ENCODE results near the gene CAPN12.
A peak's percentile ranks its signal among the peaks of the same experiment; 100 is the strongest.

CAPN12 gene

DNA sequence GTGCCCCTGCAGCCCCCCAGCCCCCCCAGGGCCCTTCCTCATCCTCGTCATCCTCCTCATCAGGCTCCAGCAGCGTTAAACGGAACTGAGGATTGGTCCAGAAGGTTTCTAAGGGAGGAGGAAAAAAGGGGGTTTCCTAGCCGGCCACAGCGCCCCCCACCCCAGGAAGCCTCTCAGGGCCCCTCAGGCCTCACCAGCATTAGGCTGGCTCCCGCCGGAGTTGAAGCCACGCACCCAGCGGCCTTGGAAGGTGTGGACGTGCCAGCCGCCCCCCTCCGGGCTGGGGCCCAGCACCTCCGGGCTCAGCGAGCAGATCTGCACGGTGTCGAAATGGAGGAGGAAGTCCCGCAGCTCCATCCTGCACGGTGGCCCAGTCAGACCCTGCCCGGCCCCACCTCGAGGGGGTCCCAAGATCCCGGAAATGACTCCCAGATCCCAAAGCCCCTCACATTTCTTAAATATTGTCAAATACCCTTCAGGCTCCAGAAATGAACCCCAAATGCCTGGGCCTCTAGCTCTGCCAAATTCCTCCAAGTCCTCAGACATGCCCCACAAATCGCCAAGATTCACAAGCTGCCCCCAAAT is 6.9 kb downstream of the CAPN12 start:
- no peak for DNase-seq (ENCODE audit: low spot score)

DNA sequence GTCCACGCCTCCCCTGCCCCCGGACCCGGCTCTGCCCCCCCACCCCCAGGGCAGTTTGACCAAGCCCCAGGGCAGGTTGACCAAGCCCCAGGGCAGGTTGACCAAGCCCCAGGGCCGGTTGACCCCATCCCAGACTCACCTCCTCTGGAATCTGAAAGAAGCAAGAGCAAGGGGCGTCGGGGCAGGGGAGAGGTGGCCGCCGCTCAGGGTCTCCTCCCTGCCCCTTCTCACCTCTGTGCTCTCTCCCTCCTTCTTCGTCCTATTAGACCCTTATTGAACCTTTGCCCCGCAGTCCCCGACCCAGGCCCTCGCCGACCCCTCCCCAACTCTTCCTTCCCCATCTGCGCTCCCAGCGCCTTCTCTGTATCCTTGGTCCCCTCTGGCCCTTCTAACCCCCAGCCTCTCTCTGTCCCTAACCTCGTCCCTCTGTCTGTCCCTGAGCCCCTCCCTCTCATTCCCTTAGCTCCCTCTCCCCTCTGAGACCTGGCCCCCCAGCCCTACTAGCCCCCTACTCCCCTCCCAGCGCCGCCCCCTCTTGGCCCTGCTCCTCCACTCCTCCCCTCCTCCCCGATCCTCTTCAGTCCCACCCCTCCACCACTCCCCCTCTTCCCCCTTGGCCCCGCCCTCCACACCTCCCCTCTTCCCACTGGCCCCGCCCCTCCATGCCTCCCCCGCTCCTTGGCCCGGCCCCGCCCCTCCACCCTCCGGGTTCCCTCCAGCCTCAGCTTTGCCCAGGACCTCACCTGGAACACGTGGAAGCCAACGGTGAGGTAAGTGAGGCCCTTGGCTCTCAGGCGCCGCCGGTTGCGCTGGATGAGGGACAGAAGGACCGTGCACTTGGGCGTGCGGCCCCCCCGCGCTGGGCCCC is 7.6 kb downstream of the CAPN12 start:
- no peak for DNase-seq (ENCODE audit: low spot score)

DNA sequence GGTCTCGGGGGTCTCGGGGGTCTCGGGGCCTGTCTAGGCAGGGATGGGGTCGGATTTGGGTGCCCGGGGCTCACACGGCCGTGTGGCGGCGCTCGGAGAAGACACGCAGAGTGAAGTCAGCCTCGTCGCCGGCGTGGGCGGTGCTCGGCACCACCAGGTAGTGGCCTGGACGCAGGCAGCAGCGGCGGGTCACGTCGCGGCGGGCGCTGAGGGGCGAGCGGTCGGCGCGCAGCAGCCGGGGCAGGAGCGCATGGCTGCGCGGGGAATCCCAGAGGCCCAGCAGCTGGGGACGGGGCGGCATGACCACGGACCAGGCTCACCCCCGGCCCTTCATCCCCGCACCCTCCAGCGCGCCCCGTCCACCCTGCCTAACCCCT is 8.2 kb downstream of the CAPN12 start:
- DNase-seq (ENCODE audit: low spot score): no peak

DNA sequence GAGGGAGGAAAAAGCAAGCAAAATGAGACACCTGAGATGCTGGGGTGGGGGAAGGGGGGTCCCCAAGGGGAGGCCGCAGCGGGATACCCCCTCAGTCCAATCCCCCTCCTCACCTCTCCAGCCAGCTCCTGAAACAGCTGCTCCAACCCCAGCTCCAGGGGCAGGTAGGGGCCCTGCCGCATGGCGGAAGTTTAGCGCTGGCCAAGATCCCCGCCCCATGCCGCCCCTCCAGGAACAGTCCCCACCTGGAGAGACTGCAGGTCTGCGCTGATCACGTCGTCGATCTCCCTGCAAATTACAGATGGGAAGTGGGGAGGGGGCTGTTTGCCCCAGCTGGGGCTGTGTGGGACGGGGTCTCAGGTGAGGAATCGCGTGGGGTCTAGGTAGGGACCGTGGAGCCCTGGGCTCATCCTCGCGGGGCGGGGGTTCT is 9.0 kb downstream of the CAPN12 start:
- DNase-seq (ENCODE audit: low spot score): no peak

DNA sequence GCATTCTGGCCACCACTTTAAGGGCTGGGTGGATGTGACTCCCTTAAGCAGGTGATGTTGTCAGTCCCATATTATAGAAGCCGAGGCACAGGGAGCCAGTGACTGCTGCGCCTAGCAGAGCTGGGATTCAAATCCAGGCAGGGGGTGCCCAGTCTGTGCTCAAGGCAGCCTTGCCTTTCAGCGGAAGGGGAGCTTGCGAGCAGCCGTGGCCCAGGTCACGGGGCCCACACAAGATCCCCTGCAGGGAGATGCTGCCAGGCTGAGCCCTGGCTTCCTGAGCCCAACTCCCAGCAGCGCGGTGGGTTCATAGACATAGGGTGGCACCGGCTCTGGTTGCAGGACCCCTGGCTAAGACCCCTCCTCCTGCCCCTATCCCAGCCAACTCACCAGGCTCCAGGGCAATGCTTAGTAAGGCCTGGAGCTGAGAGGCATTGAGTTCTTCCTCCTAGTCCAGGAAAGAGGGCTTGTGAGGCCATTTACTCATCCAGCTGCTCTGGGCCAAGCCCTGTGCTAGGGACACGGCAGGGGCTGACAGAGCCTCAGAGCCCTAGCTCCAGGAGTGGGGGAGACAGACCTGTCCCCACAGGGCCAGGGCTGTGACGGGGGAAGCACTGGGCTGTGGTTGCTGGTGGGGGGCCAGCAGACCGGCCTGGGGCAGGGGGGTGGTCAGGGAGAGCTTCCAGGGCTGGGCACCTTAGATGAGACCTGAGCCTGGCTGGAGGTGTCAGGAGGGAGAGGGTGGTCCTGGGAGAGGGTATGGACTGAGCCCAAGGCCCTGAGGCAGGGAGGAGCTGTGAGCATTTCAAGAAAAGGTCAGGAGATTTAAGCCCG is 9.6 kb downstream of the CAPN12 start:
- DNase-seq (ENCODE audit: low spot score): no peak

DNA sequence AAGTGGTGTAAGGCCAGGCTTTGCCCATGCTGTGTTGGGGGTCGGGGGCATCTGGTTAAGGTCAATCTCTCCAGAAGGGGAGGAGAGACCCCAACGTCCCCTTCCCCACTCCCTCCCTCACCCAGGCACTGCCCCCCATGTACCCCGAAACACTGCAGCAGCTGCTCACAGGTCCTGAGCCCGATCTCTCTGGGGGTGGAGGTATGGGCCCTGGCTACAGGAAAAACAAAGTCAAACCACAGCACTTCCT is 10.2 kb downstream of the CAPN12 start:
- DNase-seq (ENCODE audit: low spot score): no peak

DNA sequence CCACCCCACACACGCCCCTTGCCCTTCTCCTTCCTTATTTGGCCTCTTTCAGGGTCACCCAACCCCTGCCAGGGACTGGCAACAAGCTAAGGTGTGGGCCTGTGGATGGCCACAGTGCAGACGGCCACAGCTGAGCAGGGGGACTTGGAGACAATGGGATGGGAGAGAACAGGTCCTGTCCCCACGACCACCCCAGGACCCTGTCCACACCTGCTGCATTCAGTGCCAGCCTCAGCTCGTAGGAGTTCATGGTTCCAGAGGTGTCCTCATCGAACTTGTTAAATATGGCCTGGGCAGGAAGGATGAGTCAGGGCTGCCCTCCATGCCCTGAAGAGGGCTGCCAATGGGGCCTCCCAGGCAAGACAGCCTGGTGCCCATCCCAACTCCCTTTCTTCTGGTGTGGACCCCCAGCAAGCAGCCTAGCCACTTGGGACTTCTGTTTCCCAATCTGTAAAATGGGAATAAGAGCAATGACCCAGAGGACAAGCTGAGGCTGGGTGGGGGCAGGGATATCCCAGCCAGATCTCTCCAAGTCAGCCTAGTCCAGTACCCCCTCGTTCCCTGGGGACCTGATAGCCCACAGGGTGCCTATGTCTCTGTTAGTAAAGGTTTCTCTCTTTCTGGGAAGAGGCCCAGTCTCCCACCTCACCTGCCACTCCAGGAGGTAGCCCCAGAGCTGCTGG is 10.6 kb downstream of the CAPN12 start:
- no peak for DNase-seq (ENCODE audit: low spot score)

DNA sequence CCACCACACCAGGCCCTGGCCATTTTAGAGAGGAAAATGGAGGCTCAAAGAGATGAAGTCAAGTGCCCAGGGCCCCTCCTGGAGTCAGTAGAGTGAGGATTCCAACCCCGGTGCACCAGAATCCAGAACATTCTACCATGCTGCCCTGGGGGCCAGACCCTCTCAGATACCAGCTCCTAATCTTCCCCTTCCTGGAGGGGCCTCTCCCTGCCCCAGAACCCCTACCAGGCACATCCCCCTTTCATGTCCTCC is 11.1 kb downstream of the CAPN12 start:
- no peak for DNase-seq (ENCODE audit: low spot score)

DNA sequence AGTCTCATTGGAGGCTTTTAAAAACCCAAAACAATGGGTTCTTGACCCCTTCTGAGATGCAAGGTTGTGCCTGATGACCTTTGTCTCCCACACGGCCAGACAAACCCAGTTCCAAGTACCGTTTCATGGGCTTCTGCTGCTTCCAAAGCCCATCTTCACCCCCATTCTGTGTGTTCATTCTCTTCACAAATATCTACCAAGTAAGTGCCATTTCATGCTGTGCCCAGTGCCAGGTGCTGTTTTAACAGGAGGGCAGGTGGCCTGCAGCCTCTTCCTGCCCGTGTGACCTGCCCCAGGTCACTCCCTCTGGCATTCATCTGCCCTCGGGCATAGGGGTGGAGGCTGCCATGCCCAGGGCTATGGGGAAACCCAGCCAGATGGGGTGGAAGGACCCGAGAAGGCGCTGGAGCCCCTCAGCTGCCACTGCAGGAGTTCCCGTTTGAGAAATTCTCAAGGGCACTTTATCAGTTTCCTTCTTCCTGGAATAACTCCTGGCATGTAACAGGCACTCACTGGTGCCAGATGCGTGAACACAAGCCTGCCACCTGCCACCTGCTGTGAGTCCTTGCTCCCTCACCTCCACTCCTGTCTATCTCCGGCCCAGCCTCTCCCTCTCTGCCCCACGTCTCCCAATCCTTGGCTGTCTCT is 12.5 kb downstream of the CAPN12 start:
- no peak for DNase-seq (ENCODE audit: low spot score)

DNA sequence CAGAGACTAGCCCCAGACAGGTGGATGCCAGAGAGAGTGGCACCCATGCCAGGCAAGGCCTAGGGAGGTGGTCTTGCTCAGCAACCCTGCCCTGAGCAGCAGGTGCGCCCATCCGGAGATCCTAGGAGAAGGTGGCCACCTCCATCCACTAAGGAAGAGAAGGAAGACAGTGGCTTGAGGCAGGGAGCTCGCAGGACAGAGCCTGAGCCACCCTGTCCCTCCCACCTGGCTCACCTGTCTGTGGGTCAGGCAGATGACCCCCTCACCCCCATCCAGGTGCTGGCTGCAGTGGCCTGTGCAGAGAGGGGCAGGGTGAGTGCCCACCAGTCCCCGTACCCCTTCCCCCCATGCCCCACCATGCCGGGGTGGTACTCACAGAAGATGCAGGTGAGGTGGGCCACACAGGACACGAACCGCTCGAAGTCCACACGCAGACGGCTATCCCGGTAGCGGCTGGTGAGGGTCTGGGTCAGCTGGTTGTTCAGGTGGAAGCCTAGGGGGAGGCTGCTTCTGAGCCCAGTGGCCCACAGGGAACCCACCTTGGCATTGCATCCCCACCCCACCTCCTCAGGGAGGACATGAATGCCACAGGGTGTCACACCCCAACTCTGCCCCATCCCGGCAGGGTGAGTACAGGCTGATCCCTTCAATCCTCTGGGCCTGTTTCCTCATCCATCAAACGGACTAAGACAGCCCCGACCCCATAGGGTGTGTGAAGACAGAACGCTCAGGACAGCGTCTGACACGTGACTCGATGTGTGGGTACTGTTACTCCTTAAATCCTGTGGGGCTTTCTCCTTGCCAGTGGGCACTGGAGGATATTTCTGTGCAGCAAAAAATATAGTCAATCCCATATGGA is 13.3 kb downstream of the CAPN12 start:
- DNase-seq (ENCODE audit: low spot score): no peak

DNA sequence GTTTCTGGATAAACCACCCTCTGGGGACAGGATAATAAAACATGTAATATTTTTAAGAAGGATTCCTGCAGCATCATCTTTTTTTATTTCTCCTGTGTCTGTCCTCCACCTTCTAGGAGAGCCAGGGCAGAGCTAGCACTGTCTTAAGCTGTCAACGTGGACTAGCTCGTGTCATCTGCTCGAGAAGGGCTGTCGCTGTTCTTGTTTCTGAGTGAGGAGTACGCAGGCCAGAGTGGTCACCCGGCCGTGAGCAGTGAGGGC is 13.9 kb downstream of the CAPN12 start:
- DNase-seq (ENCODE audit: low spot score): no peak

DNA sequence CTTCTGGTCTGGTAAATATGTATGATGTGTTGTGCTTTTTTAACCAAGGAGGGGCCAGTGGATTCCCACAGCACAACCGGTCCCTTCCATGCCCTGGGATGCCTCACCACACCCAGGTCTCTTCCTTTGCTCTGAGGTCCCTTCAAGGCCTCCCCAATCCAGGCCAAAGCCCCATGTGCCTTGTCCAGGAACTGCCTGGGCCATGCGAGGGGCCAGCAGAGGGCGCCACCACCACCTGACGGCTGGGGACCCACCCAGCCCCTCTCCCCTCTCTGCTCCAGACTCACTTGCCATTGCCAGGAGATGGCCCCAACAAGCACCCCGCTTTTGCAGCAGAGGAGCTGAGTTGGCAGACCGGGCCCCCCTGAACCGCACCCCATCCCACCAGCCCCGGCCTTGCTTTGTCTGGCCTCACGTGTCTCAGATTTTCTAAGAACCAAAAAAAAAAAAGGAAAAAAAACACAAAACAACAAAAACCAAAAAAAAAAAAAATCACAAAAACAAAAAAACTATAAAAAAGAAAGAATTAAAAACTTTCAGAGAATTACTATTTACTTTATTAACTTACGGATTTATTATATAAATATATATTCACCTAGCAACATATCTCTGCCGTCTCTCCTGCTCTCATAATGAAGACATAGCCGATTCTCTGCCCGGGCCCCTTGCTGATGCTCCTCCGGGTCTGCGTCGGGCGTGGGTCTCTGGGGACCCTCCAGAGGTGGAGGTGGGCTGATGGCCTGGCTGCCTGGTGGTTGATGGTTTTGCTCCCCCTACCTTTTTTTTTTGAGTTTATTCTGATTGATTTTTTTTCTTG is 14.4 kb downstream of the CAPN12 start:
- DNase-seq (ENCODE audit: low spot score): peak; percentile 52

DNA sequence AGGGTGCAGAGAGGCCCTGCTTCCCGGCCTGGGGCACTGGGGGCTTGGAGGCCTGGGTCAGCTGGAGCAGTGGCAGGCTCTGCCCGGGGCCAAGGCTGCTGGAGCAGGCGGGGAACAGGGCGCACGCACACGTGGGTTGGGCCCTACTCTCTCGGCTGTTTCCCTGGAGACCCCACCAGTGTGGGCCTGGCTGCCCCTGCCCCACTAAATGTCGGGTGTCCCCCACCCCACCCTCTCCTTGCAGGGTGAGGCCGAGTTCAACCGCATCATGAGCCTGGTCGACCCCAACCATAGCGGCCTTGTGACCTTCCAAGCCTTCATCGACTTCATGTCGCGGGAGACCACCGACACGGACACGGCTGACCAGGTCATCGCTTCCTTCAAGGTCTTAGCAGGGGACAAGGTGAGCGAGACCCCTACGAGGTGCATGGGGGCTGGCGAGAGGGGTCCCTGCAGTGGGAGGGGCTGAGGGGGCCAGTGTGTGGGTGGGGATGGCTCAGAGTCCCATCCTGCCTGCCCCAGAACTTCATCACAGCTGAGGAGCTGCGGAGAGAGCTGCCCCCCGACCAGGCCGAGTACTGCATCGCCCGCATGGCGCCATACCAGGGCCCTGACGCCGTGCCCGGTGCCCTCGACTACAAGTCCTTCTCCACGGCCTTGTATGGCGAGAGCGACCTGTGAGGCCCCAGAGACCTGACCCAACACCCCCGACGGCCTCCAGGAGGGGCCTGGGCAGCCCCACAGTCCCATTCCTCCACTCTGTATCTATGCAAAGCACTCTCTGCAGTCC is 15.3 kb downstream of the CAPN12 start:
- no peak for DNase-seq (ENCODE audit: low spot score)

DNA sequence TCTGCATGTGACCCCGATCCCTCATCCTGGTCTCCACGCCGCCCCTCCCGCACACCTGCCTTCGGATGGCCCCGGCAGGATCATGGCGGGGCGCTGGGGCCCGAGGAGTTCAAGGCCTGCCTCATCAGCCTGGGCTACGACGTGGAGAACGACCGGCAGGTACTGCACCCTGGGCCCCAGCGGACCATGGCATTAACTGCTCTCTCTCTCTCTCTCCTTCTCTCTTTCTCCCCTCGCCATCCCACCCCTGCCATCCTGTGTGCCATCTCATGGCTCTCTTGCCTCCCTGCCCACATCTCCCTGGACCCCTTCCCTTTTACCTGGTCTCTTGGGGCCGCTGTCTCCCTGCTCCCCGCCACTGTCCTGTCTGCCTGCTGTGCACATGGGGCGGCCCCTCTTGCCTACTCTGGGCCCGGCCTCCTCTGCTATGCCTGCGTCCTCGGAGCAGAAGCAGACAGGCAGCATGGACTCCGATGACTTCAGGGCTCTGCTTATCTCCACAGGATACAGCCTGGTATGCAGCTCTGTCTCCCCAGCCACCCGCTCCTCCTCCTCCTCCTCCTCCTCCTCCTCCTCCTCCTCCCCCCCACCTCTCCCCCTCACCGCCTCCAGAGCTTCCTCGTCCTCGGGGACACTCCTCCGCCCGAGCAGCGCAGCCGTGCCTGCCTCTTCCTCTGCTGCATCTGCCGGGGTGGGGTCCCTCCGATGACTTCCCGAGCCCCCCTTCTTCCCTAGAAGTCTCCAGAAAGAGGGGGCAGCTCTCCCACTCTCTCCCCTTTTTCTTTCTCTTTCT is 16.2 kb downstream of the CAPN12 start:
- DNase-seq (ENCODE audit: low spot score): no peak

DNA sequence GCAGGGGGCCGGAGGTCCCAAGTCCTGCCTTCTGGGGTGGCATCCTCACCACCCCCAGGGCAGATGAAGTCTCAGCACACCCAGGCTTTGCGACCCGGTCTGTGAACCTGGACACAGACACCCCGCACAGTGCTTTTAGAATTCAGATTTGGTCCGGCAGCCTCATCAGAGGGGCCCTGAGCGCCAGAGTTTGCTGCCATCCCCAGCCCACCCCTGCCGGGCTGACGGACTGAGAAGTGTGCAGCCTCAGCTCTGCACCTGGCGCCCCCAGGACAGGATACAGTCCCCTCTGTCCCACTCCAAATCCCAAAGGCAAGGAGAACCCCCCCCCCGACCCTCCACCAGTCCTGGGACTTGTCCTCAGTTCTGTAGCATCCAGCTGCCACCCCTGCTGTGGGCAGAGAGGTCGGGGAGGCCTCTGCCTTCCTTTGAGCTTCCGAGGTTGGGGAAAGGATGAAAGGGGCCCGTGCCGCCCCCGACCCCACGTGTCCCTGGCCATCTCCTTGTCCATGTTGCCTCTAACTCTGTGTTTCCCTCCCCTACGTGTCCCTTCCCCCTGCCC is 16.9 kb downstream of the CAPN12 start:
- DNase-seq (ENCODE audit: low spot score): no peak

DNA sequence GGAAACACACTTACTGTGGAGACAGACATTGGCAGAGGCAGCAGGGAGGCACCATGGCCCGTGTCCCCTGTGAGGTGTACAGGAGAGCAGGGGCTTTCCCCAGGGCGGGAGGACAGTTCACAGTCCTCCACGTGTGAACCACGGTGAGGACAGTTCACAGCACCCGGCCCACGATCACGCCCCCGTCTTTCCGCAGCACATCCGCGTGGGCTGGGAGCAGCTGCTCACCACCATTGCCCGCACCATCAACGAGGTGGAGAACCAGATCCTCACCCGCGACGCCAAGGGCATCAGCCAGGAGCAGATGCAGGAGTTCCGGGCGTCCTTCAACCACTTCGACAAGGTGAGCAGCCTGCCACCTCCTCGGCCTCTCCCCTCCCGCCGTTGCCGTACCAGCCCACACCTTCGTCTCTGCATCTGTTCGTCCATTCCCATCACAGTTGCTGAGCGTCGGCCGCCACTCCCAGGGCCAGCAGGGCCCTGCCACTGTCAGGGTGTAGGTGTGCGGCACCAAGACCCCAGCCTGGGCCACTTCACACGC is 17.4 kb downstream of the CAPN12 start:
- DNase-seq (ENCODE audit: low spot score): no peak

DNA sequence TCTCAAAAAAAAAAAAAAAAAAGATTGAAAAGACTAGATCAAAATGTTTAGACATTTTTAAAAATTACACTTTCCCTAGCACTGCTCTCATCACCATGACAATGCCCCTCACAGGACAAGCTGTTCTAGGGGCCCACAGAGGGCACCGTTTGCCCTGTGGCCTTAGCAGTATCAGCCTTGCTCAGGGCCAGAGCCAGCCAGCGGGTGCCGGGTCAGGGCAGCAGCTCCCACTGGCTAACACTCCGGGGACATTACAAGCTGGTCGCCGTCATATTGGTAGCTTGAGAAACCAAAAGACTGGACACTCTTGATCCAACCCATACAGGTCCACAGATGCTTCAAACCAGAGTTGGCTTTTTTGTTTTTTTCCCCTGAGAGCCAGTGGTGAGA is 18.0 kb downstream of the CAPN12 start:
- no peak for DNase-seq (ENCODE audit: low spot score)

DNA sequence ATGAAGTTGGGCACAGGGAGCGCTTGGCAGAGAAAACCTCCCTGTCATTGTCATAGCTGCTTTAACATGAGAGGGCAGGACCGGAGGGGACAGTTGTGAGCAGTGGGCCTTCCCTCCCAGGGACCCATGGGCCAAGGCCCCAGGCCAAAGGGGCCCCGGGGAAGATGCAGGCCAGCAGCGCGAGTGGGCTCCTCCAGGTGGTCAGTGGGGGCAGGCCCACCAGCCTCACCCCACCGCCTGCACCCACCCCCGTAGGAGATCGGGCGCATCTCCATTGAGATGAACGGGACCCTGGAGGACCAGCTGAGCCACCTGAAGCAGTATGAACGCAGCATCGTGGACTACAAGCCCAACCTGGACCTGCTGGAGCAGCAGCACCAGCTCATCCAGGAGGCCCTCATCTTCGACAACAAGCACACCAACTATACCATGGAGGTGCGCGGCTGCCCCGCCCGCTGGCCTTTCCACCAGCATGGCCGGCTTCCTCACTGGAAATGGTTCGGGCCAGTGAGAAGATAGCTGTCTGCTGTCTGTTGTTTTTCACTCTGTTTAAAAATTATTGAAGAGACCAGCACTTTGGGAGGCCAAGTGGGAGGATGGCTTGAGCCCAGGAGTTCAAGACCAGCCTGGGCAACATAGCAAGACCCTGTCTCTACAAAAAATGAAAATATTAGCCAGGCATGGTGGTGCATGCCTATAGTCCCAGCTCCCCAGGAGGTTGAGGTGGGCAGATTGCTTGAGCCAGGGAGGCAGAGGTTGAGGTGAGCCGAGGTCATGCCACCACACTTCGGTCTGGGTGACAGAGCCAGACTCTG is 18.6 kb downstream of the CAPN12 start:
- no peak for DNase-seq (ENCODE audit: low spot score)
